PC-9 (cell line): ENCODE results near the gene RNASE8.

Experiments
- CTCF ChIP-seq: fragments of 200-600 bp; sonication (generic); conservative IDR thresholded peaks from 2 replicates; pipeline ENCODE4 v1.6.1; 2017; ENCODE audit warnings: mixed run types, antibody characterized with exemption, mild to moderate bottlenecking, moderate library complexity
- EZH2 ChIP-seq: fragments of 200-600 bp; sonication (generic); IDR thresholded peaks from 2 replicates; pipeline ENCODE4 v1.8.0; 2017; ENCODE audit warnings: antibody characterized with exemption, low read depth

DNA sequence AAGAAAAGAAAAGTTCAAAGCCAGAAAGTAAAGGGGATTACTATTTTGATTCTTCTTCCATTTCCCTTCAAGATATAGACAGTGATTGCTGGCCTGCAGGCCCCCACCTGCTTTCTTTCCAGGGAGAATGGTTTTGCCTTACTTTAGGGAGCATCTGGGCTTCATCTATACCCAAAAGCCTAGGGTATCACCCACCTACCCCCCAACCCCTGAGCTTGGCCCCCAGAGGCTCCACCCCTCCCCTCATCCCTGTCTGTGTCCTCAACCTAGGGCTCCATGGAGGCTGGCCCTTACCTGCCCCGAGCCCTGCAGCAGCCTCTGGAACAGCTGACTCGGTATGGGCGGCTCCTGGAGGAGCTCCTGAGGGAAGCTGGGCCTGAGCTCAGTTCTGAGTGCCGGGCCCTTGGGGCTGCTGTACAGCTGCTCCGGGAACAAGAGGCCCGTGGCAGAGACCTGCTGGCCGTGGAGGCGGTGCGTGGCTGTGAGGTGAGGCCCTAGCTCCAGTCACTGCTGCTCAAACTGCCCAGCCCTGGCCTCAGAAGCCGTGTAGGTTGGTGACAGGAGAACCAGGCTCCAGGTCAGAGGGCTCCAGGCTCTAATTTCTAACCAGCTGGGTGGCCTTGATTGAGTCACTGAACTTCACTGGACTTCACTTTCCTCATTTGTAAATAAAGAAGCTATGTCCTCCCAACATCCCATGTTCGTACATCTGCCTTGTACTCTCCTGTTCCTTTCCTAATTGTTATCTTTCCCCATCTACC lies 26.1 kb downstream of the RNASE8 start:
- no peak for TF ChIP-seq CTCF
- no peak for TF ChIP-seq EZH2
